ENCODE results near the gene EBF3.

Gene EBF3

DNA sequence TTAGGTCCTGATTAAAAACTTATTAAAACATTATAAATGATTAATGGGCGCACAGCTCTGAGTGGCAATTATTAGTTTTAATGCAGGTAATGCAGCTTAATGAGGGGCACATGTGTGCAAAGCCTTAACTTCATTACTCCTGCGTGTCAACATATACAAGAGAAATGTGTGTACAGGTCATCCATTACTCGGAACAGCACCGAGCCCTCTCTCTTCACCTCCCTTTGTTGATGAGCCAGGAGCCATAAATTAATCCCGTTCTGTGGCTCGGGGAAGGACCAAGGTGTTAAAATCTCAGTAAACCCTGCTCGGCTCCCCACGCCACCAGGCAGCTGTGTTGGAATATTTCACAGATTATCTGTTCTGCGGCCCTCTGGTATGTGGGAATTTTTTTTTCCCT is 77.8 kb downstream of the EBF3 start:
- H3K4me3 ChIP-seq (replicated peaks; ENCODE audit: low read depth, low read length), result no peak overlapping the region
- DNase-seq (ENCODE audit: low read depth), result no peak
- TF ChIP-seq, protein P1, sequence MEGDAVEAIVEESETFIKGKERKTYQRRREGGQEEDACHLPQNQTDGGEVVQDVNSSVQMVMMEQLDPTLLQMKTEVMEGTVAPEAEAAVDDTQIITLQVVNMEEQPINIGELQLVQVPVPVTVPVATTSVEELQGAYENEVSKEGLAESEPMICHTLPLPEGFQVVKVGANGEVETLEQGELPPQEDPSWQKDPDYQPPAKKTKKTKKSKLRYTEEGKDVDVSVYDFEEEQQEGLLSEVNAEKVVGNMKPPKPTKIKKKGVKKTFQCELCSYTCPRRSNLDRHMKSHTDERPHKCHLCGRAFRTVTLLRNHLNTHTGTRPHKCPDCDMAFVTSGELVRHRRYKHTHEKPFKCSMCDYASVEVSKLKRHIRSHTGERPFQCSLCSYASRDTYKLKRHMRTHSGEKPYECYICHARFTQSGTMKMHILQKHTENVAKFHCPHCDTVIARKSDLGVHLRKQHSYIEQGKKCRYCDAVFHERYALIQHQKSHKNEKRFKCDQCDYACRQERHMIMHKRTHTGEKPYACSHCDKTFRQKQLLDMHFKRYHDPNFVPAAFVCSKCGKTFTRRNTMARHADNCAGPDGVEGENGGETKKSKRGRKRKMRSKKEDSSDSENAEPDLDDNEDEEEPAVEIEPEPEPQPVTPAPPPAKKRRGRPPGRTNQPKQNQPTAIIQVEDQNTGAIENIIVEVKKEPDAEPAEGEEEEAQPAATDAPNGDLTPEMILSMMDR (IDR thresholded peaks at IDR 0.05; ENCODE audit: low read length, missing control alignments), result no peak

DNA sequence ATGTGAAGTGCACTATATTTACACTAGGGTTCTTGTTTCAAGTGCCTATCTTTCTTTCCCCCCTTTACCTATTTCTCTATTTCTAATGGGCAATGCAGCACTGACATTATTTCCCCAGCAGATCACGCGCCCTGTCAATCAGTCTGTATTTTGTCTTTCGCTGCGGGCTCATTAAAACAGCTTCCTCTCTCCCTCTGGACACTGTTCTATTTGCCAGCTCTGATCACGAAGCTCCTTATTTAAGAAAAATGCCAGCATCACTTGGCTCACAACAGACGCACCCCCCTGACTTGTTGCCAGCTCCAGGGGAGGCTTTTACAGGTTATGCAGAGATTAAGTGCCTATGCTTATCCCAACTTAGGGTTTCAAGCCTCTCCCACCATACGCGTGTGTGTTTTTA is 78.5 kb downstream of the EBF3 start:
- TF ChIP-seq, protein P1 (IDR thresholded peaks at IDR 0.05; ENCODE audit: low read length, missing control alignments), result no peak
- no peak for DNase-seq (ENCODE audit: low read depth)
- H3K4me3 ChIP-seq (replicated peaks; ENCODE audit: low read depth, low read length), result no peak overlapping the region

DNA sequence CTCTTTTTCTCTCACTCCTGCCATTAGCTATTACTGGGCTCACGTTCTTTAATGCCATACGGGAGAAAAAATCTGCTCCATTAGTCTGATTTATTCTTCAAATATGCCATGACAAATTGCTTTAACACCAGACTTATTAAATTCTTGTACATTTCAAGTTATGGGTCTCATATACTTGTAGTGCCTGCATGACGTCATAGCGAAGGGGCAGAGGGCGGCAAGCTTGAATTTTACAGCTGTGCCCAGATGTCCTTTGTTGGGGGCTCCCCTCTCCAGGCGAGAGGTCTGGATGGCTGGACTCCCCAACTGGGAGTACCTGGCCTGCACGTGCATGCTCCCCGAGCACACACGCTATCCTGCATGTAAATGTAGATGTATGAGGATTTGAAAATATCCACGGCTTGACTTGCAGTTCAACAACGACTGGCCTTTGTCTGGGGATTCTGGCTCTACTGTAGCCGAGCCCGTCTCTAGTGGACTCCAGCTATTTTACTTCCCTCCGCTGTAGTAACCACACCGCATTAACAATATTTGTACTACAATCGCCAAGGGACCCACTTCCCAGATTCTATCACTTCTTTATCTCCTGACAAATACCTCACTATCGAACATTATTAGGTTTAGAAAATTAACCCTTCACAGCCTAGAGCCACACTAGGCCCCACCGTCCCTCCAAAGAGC is 79.5 kb downstream of the EBF3 start:
- H3K4me3 ChIP-seq (replicated peaks; ENCODE audit: low read depth, low read length), result no peak overlapping the region
- TF ChIP-seq, protein P1 (IDR thresholded peaks at IDR 0.05; ENCODE audit: low read length, missing control alignments), result no peak
- no peak for DNase-seq (ENCODE audit: low read depth)

DNA sequence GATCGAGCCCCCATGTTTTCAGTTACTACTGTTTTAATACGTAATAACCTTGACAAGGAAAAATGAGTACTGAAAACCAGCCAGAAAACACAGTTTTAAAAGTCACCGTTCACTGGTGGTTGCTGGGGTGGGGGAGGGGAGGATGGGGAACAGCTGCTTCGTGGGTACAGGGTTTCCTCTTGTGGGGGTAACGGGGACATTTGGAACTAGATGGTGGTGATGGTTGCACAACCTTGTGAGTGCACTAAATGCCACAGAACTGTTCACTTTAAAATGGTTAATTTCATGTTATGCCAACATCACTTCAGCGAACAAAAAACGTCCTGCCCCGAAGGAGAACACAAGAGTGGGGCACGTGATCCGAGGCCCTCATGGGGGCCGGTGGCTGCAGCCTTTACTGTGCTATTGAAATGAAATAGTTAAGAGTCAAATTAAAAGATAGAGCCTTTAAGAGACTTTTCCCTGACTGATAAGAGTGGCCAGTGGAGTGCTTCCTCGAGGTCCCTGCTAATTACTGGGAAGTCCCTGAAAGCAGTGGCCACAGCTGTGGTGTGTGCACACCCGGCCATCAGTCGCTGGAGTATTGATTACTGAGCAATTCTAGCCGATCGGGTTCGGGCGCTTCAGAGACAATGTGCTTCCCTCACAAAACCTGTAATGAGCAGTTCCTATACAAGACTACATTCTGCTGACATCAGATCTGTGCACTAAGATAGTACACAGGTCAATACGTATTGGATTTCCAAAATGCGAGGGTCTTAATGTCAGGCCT is 80.3 kb downstream of the EBF3 start:
- TF ChIP-seq, protein P1 (IDR thresholded peaks at IDR 0.05; ENCODE audit: low read length, missing control alignments), result no peak
- no peak for DNase-seq (ENCODE audit: low read depth)

DNA sequence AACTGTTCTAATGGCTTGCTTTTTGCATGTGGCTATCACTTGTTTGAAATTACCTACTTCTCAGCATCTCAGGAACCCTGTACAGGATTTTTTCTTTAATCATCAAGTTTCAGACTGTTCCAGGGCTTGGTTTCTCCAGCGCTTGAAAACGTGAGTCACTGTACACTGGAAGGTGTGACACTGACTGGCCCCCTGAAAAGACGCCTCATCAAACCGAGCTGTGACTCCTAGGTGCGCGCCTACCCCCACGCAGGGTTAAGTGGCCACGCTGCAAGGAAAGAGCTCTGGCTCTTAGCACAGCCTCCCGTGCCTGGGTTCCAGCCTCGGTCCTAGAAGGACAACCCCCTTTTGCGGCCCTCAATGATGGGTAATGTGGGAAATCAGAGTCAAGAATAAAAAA is 81.0 kb downstream of the EBF3 start:
- no peak overlapping the region for H3K4me3 ChIP-seq (replicated peaks; ENCODE audit: low read depth, low read length)
- no peak for DNase-seq (ENCODE audit: low read depth)

More for the DNA sequence above, 80.3 kb downstream of the EBF3 start:
- H3K4me3 ChIP-seq (replicated peaks; ENCODE audit: low read depth, low read length), result no peak overlapping the region

DNA sequence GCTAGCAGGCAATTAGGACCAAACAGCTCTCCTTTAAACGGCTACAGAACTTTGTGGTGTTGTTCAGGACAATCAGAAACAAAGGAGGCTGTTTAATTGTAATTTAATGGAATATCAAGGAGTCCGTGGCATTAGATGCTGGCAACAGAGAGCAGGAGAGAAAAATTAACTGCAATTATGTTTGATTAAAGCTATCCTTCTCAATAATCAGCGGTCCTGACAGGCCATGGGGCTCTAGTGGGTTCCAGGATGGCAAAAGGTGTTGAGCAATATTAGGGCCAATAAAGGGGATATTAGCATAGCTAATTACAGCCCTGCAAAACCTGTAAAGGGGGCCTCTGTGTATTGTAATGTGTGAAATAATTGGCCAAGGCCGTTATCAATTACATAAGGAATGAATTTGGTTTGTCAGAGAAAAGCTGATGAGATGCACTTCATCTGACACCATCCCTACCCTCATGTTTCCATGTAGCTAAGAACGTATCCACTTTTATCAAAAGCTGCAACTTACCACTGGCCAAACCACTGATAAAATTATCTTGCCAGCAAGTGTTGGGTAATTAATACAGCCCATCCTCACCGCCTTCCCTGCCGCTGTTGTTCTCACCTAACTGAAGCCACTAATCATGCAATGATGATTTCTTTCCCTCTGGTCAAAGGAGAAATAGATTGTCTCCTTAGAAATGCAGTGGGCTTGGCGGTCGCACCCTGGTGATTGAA is 81.6 kb downstream of the EBF3 start:
- H3K4me3 ChIP-seq (replicated peaks; ENCODE audit: low read depth, low read length), result no peak overlapping the region
- TF ChIP-seq, protein P1 (IDR thresholded peaks at IDR 0.05; ENCODE audit: low read length, missing control alignments), result no peak
- no peak for DNase-seq (ENCODE audit: low read depth)

More for the DNA sequence above, 81.0 kb downstream of the EBF3 start:
- TF ChIP-seq, protein P1 (IDR thresholded peaks at IDR 0.05; ENCODE audit: low read length, missing control alignments), result no peak
